Endothelial cell of umbilical vein (primary cell): ENCODE measurements around the gene OTULIN. TPM values are rescaled to one million over a fixed set of nuclear protein-coding genes. Genes with fewer than 3 reads are reported as not detected.

Source experiments
- BruUV-seq: library from RNA; stranded (reverse); fragments of 400-500 nt; replicated peaks from 2 replicates; lab custom pipeline; 2021; lab: Mats Ljungman, UMichigan
- CTCF ChIA-PET: fragments of 300-600, 350-600 bp; sonication (Branson Sonifier 250); formaldehyde crosslinking; loops from one replicate; lab custom pipeline; 2021; ENCODE audit warnings: antibody characterized with exemption, inconsistent platforms; lab: Charles Lee
- POLR2A ChIA-PET: fragments of 300-600, 350-600 bp; sonication (Branson Sonifier 250); formaldehyde crosslinking; loops from one replicate; lab custom pipeline; 2021; ENCODE audit warnings: antibody characterized with exemption, inconsistent platforms; lab: Charles Lee
- DNase-seq: peaks from one replicate; pipeline ENCODE4 v3.0.0-alpha.2; 2011; ENCODE audit warnings: low read depth, low spot score
- FAIRE-seq: peaks from 2 replicates; lab custom pipeline; 2011; peaks lifted over from hg19 to GRCh38; lab: Jason Lieb, UNC
- H2AFZ ChIP-seq: 2 replicates; pipeline ENCODE4 v1.6.0; 2012; ENCODE audit warnings: low read depth, low read length, control low read depth, inconsistent platforms
- H3K27ac ChIP-seq: 2 replicates; pipeline ENCODE4 v1.5.1; 2011; ENCODE audit warnings: low read depth, mild to moderate bottlenecking, control low read depth, low read length, moderate library complexity; ENCODE audit not compliant: insufficient read depth
- H3K27me3 ChIP-seq, 2 experiments: 2 replicates each; pipeline versions ENCODE4 v1.6.0 to v1.6.1; 2011; ENCODE audit warnings: low read length in 2 of 2, mixed read lengths in 1 of 2; ENCODE audit not compliant: control insufficient read depth in 2 of 2, insufficient read depth in 2 of 2
- H3K36me3 ChIP-seq, 2 experiments: 2 replicates in 1 of 2; 3 replicates in 1 of 2; pipeline ENCODE4 v1.5.1; 2011; ENCODE audit warnings: low read length in 2 of 2, mild to moderate bottlenecking in 1 of 2, moderate library complexity in 1 of 2; ENCODE audit not compliant: control insufficient read depth in 2 of 2, insufficient read depth in 2 of 2; ENCODE audit errors: extremely low read depth in 1 of 2
- H3K4me1 ChIP-seq: 3 replicates; pipeline ENCODE4 v1.5.1; 2011; ENCODE audit warnings: mild to moderate bottlenecking, low read length; ENCODE audit not compliant: control insufficient read depth, insufficient read depth; ENCODE audit errors: extremely low read depth
- H3K4me2 ChIP-seq: 2 replicates; pipeline ENCODE4 v1.6.1; 2011; ENCODE audit warnings: low read length, control low read depth, mixed read lengths; ENCODE audit not compliant: insufficient read depth
- H3K4me3 ChIP-seq, 3 experiments: fragments of 200-600 bp in 1 of 3; sonication (generic), shearing (Covaris generic) in 1 of 3; replicated peaks in 1 of 3; 2 replicates each; pipeline ENCODE4 v1.5.1; 2011 to 2016; ENCODE audit warnings: control low read depth in 3 of 3, low read length in 3 of 3, mild to moderate bottlenecking in 2 of 3, inconsistent platforms in 1 of 3, low read depth in 1 of 3, moderate library complexity in 1 of 3; ENCODE audit not compliant: insufficient read depth in 1 of 3
- H3K79me2 ChIP-seq: 2 replicates; pipeline ENCODE4 v1.6.0; 2012; ENCODE audit warnings: low read length, inconsistent platforms; ENCODE audit not compliant: control insufficient read depth, insufficient read depth
- H3K9ac ChIP-seq: replicated peaks from 2 replicates; pipeline ENCODE3; 2011; ENCODE audit warnings: low read length, control low read depth; ENCODE audit not compliant: insufficient read depth; ENCODE audit errors: extremely low read depth
- H3K9me1 ChIP-seq: replicated peaks from 3 replicates; pipeline ENCODE4 v1.6.0; 2011; ENCODE audit warnings: mild to moderate bottlenecking, low read length; ENCODE audit not compliant: control insufficient read depth, insufficient read depth; ENCODE audit errors: extremely low read depth
- H3K9me3 ChIP-seq: replicated peaks from 2 replicates; pipeline ENCODE4 v1.5.1; 2012; ENCODE audit warnings: low read length, inconsistent platforms; ENCODE audit not compliant: control insufficient read depth, insufficient read depth
- H4K20me1 ChIP-seq: replicated peaks from 2 replicates; pipeline ENCODE3; 2011; ENCODE audit warnings: mild to moderate bottlenecking, low read length; ENCODE audit not compliant: control insufficient read depth, insufficient read depth; ENCODE audit errors: extremely low read depth
- EZH2 ChIP-seq: IDR thresholded peaks from 2 replicates; pipeline ENCODE4 v1.6.1; 2012; ENCODE audit warnings: borderline replicate concordance, low read depth, mild to moderate bottlenecking, moderate library complexity, low read length, inconsistent platforms; ENCODE audit not compliant: severe bottlenecking
- FOS ChIP-seq: IDR thresholded peaks from 2 replicates; pipeline ENCODE4 v1.6.1; 2011; ENCODE audit warnings: mild to moderate bottlenecking, low read length, moderate library complexity, borderline replicate concordance; ENCODE audit not compliant: insufficient read depth
- GATA2 ChIP-seq: IDR thresholded peaks from 2 replicates; pipeline ENCODE4 v1.7.0; 2011; ENCODE audit warnings: low read depth, mild to moderate bottlenecking, moderate library complexity, mixed read lengths, low read length; ENCODE audit not compliant: insufficient read length, insufficient read depth
- JUN ChIP-seq: IDR thresholded peaks from 2 replicates; pipeline ENCODE4 v1.6.1; 2011; ENCODE audit warnings: borderline replicate concordance, low read depth; ENCODE audit not compliant: insufficient read length, insufficient read depth
- MYC ChIP-seq: IDR thresholded peaks from one replicate; pipeline ENCODE4 v1.6.1; 2011; ENCODE audit warnings: mild to moderate bottlenecking, low read depth, low read length
- POLR2A ChIP-seq: IDR thresholded peaks from 2 replicates; pipeline ENCODE4 v1.6.1; 2012; ENCODE audit warnings: low read depth, mild to moderate bottlenecking, control low read depth, low read length
- POLR2AphosphoS5 ChIP-seq: IDR thresholded peaks from 2 replicates; pipeline ENCODE4 v1.6.1; 2012; ENCODE audit warnings: low read depth, mild to moderate bottlenecking, control low read depth, low read length, moderate library complexity; ENCODE audit not compliant: insufficient read depth
- dilution Hi-C: fragments of 300-500 bp; cut with MboI; formaldehyde crosslinking; loops from one replicate; pipeline ENCODE4 v1.15.0; 2019; ENCODE audit warnings: low sequenced_read_pairs; ENCODE audit not compliant: extremely low pct_ligation_motif_present
- intact Hi-C: fragments of 100-400 bp; cut with micrococcal nuclease; formaldehyde crosslinking; loops from one replicate; pipeline ENCODE4 v1.10.0; 2022
- polyA plus RNA-seq, 4 experiments: library from polyadenylated mRNA; depleted of rRNA in 3 of 4; stranded (reverse) in 3 of 4; unstranded in 1 of 4; fragments of >200 nt; gene quantifications; 2 replicates each; pipeline versions ENCODE4 v1.2.1 to v1.2.3, GENCODE V29; 2011 to 2012; ENCODE audit warnings: missing spikeins in 1 of 4
- total RNA-seq: library from RNA; stranded (reverse); gene quantifications from 2 replicates; pipeline ENCODE4 v1.2.3, GENCODE V29; 2021
- TF ChIP-seq, protein P1 (sequence below): IDR thresholded peaks from 2 replicates; pipeline ENCODE4 v1.6.1; 2011; ENCODE audit not compliant: insufficient read depth, insufficient read length
- TF ChIP-seq, protein P2 (sequence below), 2 donors: IDR thresholded peaks; 1 replicate in 1 of 2; 2 replicates in 1 of 2; pipeline ENCODE4 v1.5.1; 2011; ENCODE audit warnings: low read length in 2 of 2, mild to moderate bottlenecking in 2 of 2, moderate library complexity in 2 of 2, control low read depth in 1 of 2, inconsistent platforms in 1 of 2, low read depth in 1 of 2; ENCODE audit not compliant: insufficient read depth in 1 of 2; ENCODE audit errors: extremely low read depth in 1 of 2

The OTULIN gene
- total and polyA plus RNA-seq, 2 donors (not counting 3 experiments of a cell fraction or from before 2014, with no cell fraction given) = 7.8 to 30.2 TPM

DNA sequence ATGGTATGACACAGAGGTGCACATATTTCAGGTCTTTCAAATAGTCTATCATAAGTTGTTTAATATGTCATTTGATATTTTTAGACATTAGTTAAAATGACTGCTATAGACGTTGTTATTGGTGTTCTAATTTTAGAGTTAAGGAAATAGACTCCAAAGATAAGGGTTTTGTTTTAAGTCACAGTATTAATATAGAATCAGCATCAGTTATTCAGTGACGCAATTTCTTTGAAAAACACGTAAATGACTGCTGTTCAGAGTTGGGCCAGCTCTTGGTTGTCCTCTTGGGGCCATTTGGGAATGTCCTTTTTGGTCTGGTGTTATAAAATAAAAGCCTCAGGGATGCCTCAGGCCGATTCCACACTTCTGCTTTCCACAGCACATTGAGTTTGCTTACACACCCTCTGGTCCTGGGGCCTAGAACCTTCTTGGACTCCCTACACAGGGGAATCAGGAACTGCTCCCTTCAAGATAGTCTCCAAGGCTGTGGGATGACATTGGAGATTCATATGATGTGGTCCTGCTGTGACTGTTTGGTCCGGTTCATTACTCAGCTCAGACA is 14.3 kb downstream of the OTULIN start:
- DNase-seq (no peak), FAIRE-seq (no peak)
- no TSS peak for BruUV-seq
- Histone ChIP-seq H3K27me3 (no peaks in the 10 kb centered on the region), H3K4me3 (no peak overlapping the region), H3K9me3 (no peaks in the 10 kb centered on the region), H3K4me1 (no peaks in the 10 kb centered on the region), H2AFZ (no peak overlapping the region), H3K4me2 (no peak overlapping the region), H3K9me1 (no peaks in the 10 kb centered on the region), H3K27ac (no peak overlapping the region), H3K36me3 (peaks cover 4 to 17% of the 10 kb centered on the region in 2 experiments), H3K9ac (no peak overlapping the region), H4K20me1 (no peaks in the 10 kb centered on the region), H3K79me2 (peaks cover 38% of the 10 kb centered on the region)
- ChIA-PET POLR2A (no interaction called here), CTCF (interaction anchor here (0.8 to 2.0 kb wide), 3 partner anchors 9 to 325 kb away, joined by 3 to 5 read pairs (median 4); no protein-coding TSS in a partner anchor)
- dilution Hi-C loops = no loop called here
- TF ChIP-seq, protein P1, sequence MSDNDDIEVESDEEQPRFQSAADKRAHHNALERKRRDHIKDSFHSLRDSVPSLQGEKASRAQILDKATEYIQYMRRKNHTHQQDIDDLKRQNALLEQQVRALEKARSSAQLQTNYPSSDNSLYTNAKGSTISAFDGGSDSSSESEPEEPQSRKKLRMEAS = no peak
- TF ChIP-seq POLR2A (no peak), GATA2 (no peak), EZH2 (no peak), MYC (no peak), JUN (no peak), FOS (no peak), POLR2AphosphoS5 (no peak)
- TF ChIP-seq, protein P2, sequence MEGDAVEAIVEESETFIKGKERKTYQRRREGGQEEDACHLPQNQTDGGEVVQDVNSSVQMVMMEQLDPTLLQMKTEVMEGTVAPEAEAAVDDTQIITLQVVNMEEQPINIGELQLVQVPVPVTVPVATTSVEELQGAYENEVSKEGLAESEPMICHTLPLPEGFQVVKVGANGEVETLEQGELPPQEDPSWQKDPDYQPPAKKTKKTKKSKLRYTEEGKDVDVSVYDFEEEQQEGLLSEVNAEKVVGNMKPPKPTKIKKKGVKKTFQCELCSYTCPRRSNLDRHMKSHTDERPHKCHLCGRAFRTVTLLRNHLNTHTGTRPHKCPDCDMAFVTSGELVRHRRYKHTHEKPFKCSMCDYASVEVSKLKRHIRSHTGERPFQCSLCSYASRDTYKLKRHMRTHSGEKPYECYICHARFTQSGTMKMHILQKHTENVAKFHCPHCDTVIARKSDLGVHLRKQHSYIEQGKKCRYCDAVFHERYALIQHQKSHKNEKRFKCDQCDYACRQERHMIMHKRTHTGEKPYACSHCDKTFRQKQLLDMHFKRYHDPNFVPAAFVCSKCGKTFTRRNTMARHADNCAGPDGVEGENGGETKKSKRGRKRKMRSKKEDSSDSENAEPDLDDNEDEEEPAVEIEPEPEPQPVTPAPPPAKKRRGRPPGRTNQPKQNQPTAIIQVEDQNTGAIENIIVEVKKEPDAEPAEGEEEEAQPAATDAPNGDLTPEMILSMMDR (IDR thresholded peaks at IDR 0.05; ENCODE audit: extremely low read depth in 1 of 2, insufficient read depth in 1 of 2, low read depth in 1 of 2, low read length in 2 of 2) = no peak
- intact Hi-C loops = no loop called here
